Vagina (tissue), 2 donors: Measurements from ENCODE around the gene ENTPD3. TPM values are rescaled to one million over a fixed set of nuclear protein-coding genes. Genes with fewer than 3 reads are reported as not detected.

Source experiments
- DNase-seq, 2 donors: peaks; one replicate each; pipeline ENCODE4 v3.0.0-alpha.2; 2017; ENCODE audit errors: extremely low spot score in 2 of 2
- H3K27ac ChIP-seq: fragments of 200-600 bp; sonication (generic); one replicate; pipeline ENCODE4 v1.5.1; 2019
- H3K27me3 ChIP-seq: fragments of 200-600 bp; sonication (generic); one replicate; pipeline ENCODE4 v1.5.1; 2019
- H3K36me3 ChIP-seq, 2 donors: fragments of 200-600 bp; sonication (generic); one replicate each; pipeline ENCODE4 v1.5.1; 2017 to 2019
- H3K4me1 ChIP-seq: fragments of 200-600 bp; sonication (generic); one replicate; pipeline ENCODE4 v1.5.1; 2019
- H3K4me3 ChIP-seq, 2 donors: fragments of 200-600 bp; sonication (generic); 1 replicate in 1 of 2; 2 replicates in 1 of 2; pipeline ENCODE4 v1.5.1; 2016 to 2019
- H3K9me3 ChIP-seq: fragments of 200-600 bp; sonication (generic); one replicate; pipeline ENCODE4 v1.5.1; 2019
- CTCF ChIP-seq, 3 experiments: fragments of 450-650 bp in 2 of 3; fragments of 200-600 bp in 1 of 3; sonication (generic) in 1 of 3; IDR thresholded peaks; one replicate each; pipeline ENCODE4 v1.5.1; 2017 to 2019; ENCODE audit warnings: antibody characterized with exemption in 3 of 3, mild to moderate bottlenecking in 2 of 3, moderate library complexity in 2 of 3
- POLR2A ChIP-seq, 2 donors: fragments of 450-650 bp; IDR thresholded peaks; one replicate each; pipeline ENCODE4 v1.6.1; 2017; ENCODE audit warnings: antibody characterized with exemption in 2 of 2, mild to moderate bottlenecking in 2 of 2, moderate library complexity in 2 of 2
- POLR2AphosphoS5 ChIP-seq, 2 donors: sonication (generic); formaldehyde crosslinking; IDR thresholded peaks; one replicate each; pipeline ENCODE4 v1.9.0; 2017; ENCODE audit warnings: antibody characterized with exemption in 2 of 2, mild to moderate bottlenecking in 2 of 2, low read depth in 1 of 2; ENCODE audit not compliant: insufficient read depth in 1 of 2
- intact Hi-C: fragments of 100-400 bp; cut with DNase I; formaldehyde crosslinking; loops from one replicate; pipeline ENCODE4 v1.15.1; 2023
- total RNA-seq: library from RNA; depleted of rRNA; stranded (reverse); fragments of >200 nt; gene quantifications from one replicate; pipeline ENCODE4 v1.2.3, GENCODE V29; 2016

ENTPD3 gene
- total RNA-seq, 1 donor from 2014 or later, result 3.9 TPM

DNA sequence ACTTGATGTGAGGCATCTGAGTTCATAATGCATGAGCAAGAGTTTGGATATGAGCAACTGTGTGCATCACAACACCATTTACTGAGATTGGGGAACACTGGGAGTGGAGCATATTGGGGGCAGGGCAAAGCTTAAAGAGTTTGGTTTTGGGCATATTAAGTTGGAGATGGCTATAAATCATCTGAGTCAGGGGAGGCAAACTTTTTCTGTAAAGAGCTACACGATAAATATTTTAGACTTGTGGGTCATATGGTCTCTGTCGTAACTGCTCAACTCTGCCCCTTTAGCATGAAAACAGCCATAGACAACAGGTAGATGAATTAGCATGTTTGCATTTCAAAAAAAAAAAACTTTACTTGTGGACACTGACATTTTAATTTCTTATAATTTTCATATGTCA is 20.0 kb downstream of the ENTPD3 start:
- Histone ChIP-seq H3K27ac (no peak overlapping the region), H3K27me3 (no peaks in the 10 kb centered on the region), H3K4me1 (no peaks in the 10 kb centered on the region), H3K9me3 (no peaks in the 10 kb centered on the region), H3K4me3 (no peak overlapping the region), H3K36me3 (no peaks in the 10 kb centered on the region)
- intact Hi-C loops, result no loop called here
- no peak for TF ChIP-seq POLR2A (IDR thresholded peaks at IDR 0.05)
- TF ChIP-seq CTCF (IDR thresholded peaks at IDR 0.05), result no peak
- TF ChIP-seq POLR2AphosphoS5 (IDR thresholded peaks at IDR 0.05; ENCODE audit: insufficient read depth in 1 of 2, low read depth in 1 of 2), result no peak
- DNase-seq, result no peak

- TF ChIP-seq POLR2A (IDR thresholded peaks at IDR 0.05) (no peak), POLR2AphosphoS5 (IDR thresholded peaks at IDR 0.05; ENCODE audit: insufficient read depth in 1 of 2, low read depth in 1 of 2) (no peak), CTCF (IDR thresholded peaks at IDR 0.05) (no peak)
- H3K4me1 ChIP-seq, result no peaks in the 10 kb centered on the region
- H3K4me3 ChIP-seq, result no peak overlapping the region
- H3K27ac ChIP-seq, result no peak overlapping the region
- H3K27me3 ChIP-seq, result no peaks in the 10 kb centered on the region
- H3K9me3 ChIP-seq, result no peaks in the 10 kb centered on the region
- no peak for DNase-seq
- intact Hi-C loops, result no loop called here
- H3K36me3 ChIP-seq, result no peaks in the 10 kb centered on the region
Observed at GRCh38 chr3:40407611-40408010, 20.6 kb downstream of the ENTPD3 start.

DNA sequence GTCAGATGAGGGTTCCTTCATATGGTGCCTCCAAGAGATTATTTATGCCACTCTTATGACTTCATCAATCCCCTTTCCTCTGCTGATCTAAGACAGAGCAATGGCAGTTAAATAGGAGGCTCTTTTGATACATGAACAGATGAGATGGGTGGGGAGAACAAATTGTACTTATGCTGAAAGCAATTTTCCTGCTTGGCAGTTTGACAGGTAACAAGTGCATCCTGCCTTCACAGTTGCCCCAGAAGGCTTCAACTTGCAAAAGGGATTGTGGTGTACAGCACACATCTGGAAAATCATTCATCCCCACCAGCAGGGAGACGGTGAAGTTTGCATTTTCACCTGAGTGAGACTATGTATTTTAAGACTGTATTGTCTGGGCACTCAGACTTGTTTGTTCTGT is 27.3 kb downstream of the ENTPD3 start:
- Histone ChIP-seq H3K27ac (no peak overlapping the region), H3K9me3 (no peaks in the 10 kb centered on the region), H3K27me3 (no peaks in the 10 kb centered on the region), H3K36me3 (no peaks in the 10 kb centered on the region), H3K4me1 (no peaks in the 10 kb centered on the region), H3K4me3 (no peak overlapping the region)
- intact Hi-C loops, result no loop called here
- no peak for DNase-seq
- TF ChIP-seq POLR2A (IDR thresholded peaks at IDR 0.05), result no peak
- TF ChIP-seq POLR2AphosphoS5 (IDR thresholded peaks at IDR 0.05; ENCODE audit: insufficient read depth in 1 of 2, low read depth in 1 of 2), result no peak
- TF ChIP-seq CTCF (IDR thresholded peaks at IDR 0.05), result no peak

DNA sequence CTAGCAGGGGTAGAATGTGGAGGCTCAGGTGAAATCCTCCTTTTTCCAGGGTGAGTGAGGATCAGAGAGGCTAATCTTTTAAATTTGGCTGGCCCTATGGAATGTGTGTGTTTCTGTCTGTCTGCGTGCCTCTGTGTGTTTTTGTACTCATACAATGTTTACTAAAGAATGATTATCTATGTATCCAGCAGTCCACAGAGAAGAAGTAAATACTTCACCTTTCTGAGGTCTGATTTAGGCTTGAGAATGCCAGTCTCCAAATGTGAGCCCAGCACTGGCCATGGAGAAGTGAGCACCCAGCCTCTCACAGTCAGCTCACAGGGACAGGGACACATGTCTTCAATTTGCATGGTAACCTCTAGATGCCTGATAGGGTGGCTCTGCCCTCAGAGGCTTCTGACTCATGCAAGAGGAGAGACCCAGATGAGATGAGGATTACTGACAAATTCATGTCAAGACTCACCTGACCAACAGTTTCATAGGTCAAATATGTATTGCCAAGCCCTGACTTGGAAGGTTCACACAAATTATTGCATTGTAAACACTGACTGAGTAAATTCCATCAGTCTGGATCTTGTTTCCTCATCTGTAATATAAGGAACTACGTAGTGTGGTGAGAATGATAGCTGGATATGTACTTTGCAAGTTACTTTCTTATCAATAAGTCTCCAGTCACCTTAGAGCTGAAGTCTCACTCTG is 31.0 kb downstream of the ENTPD3 start:
- TF ChIP-seq CTCF (IDR thresholded peaks at IDR 0.05), result no peak
- peak in 1 of 2 donors; percentile 45 for TF ChIP-seq POLR2AphosphoS5 (IDR thresholded peaks at IDR 0.05; ENCODE audit: insufficient read depth in 1 of 2, low read depth in 1 of 2)

DNA sequence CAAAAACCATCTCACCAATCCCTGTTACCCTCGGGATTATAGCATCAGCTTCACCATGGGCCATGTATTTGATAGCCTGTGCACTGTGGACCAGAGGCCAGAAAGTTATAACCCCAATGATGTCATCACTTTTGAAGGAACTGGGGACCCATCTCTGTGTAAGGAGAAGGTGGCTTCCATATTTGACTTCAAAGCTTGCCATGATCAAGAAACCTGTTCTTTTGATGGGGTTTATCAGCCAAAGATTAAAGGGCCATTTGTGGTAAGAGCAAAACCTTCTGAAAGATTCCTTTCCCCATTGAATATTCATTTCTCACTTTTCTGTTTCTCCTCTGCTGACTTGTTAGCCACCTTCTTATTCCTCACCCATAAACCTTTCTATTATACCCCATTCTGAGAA is 35.9 kb downstream of the ENTPD3 start:
- no peaks in the 10 kb centered on the region for H3K27me3 ChIP-seq
- TF ChIP-seq CTCF (IDR thresholded peaks at IDR 0.05), result no peak
- no peak for TF ChIP-seq POLR2A (IDR thresholded peaks at IDR 0.05)
- no peak for TF ChIP-seq POLR2AphosphoS5 (IDR thresholded peaks at IDR 0.05; ENCODE audit: insufficient read depth in 1 of 2, low read depth in 1 of 2)
- H3K27ac ChIP-seq, result no peak overlapping the region
- DNase-seq, result no peak
- intact Hi-C loops, result no loop called here
- no peak overlapping the region for H3K4me3 ChIP-seq
- no peaks in the 10 kb centered on the region for H3K9me3 ChIP-seq
- H3K36me3 ChIP-seq, result peaks cover 0 to 7% of the 10 kb centered on the region in 2 donors
- no peaks in the 10 kb centered on the region for H3K4me1 ChIP-seq

More for the DNA sequence above, 31.0 kb downstream of the ENTPD3 start:
- Histone ChIP-seq H3K27ac (no peak overlapping the region), H3K9me3 (no peaks in the 10 kb centered on the region), H3K27me3 (no peaks in the 10 kb centered on the region), H3K4me3 (no peak overlapping the region), H3K4me1 (no peaks in the 10 kb centered on the region), H3K36me3 (no peaks in the 10 kb centered on the region)
- intact Hi-C loops, result no loop called here
- no peak for DNase-seq
